Measurements from ENCODE around the gene CCL27. TPM values are rescaled to one million over a fixed set of nuclear protein-coding genes. Genes with fewer than 3 reads are reported as not detected.
A peak's percentile ranks its signal among the peaks of the same experiment; 100 is the strongest.

Gene CCL27
- total and polyA plus RNA-seq, 2 donors (not counting 1 experiment from before 2014, with no cell fraction given) = not detected

DNA sequence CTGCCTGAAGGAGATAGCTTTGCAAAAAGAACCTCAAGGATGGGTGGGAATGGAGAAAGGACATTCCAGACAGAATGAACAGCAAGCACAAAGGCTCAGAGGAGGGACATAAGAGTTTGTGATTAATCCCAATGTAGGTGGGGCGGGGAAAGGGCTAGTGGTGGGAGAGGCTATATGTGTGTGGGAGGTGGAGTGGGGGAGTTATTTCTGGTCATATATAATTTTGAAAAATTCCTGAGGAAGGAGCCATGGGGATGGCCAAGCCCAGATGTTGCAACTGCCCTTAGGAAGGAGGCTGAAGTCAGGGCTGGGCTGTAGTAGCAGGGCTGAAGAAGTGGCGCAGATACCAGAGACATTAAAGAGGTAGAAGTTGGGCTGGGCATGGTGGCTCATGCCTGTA lies 13.4 kb upstream of the CCL27 start:
- Histone ChIP-seq H3K4me3 (ENCODE audit: control extremely low read depth in 1 of 5, extremely low read depth in 1 of 5, insufficient read depth in 1 of 5, low read depth in 2 of 5, low read length in 4 of 5) (no peak overlapping the region), H3K4me2 (replicated peaks; ENCODE audit: low read depth, low read length, poor library complexity, severe bottlenecking) (no peak overlapping the region), H3K9me3 (ENCODE audit: control extremely low read depth in 1 of 3, control insufficient read depth in 2 of 3, insufficient read depth in 1 of 3, low read length in 2 of 3) (no peaks in the 10 kb centered on the region), H3K27me3 (replicated peaks in 1 of 4; ENCODE audit: control extremely low read depth in 1 of 4, control insufficient read depth in 3 of 4, insufficient read depth in 4 of 4, low read length in 3 of 4) (peaks cover 0 to 2% (median 0%) of the 10 kb centered on the region in 4 experiments), H3K9ac (ENCODE audit: low read length) (no peak overlapping the region), H3K79me2 (ENCODE audit: control insufficient read depth, insufficient read depth, low read length) (no peaks in the 10 kb centered on the region), H4K20me1 (ENCODE audit: control insufficient read depth, insufficient read depth, low read length, poor library complexity, severe bottlenecking) (no peaks in the 10 kb centered on the region), H3K4me1 (ENCODE audit: control insufficient read depth in 2 of 2, insufficient read depth in 2 of 2, low read length in 2 of 2) (no peaks in the 10 kb centered on the region), H2AFZ (ENCODE audit: insufficient read depth, low read depth, low read length, poor library complexity, severe bottlenecking) (no peak overlapping the region), H3K36me3 (replicated peaks in 1 of 2; ENCODE audit: control extremely low read depth in 1 of 2, control insufficient read depth in 1 of 2, extremely low read depth in 1 of 2, insufficient read depth in 2 of 2, low read length in 1 of 2) (no peaks in the 10 kb centered on the region), H3K27ac (ENCODE audit: low read length in 2 of 2) (no peak overlapping the region)
- POLR2A ChIA-PET = no interaction called here
- no peak for TF ChIP-seq EZH2 (IDR thresholded peaks at IDR 0.05; ENCODE audit: borderline replicate concordance, insufficient read depth, low read depth, low read length, poor library complexity, severe bottlenecking)
- TF ChIP-seq, protein P1, sequence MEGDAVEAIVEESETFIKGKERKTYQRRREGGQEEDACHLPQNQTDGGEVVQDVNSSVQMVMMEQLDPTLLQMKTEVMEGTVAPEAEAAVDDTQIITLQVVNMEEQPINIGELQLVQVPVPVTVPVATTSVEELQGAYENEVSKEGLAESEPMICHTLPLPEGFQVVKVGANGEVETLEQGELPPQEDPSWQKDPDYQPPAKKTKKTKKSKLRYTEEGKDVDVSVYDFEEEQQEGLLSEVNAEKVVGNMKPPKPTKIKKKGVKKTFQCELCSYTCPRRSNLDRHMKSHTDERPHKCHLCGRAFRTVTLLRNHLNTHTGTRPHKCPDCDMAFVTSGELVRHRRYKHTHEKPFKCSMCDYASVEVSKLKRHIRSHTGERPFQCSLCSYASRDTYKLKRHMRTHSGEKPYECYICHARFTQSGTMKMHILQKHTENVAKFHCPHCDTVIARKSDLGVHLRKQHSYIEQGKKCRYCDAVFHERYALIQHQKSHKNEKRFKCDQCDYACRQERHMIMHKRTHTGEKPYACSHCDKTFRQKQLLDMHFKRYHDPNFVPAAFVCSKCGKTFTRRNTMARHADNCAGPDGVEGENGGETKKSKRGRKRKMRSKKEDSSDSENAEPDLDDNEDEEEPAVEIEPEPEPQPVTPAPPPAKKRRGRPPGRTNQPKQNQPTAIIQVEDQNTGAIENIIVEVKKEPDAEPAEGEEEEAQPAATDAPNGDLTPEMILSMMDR (IDR thresholded peaks at IDR 0.05) = no peak
- intact Hi-C loops (cut with micrococcal nuclease) = loop anchor here (2.0 kb wide), 1 partner anchor 27 kb away; no protein-coding TSS in a partner anchor
- CTCF ChIA-PET = interaction anchor here (0.6 to 1.7 kb wide), 3 partner anchors 23 to 198 kb away, joined by 3 to 15 read pairs (median 3); no protein-coding TSS in a partner anchor
- WGBS (ENCODE audit: insufficient coverage) = 100% methylated on average over 2 of the region's 2 CpGs
- H3K4me3 Mint-ChIP-seq = no peak overlapping the region
- no peak for ATAC-seq (ENCODE audit: low read depth)
- no peaks in the 10 kb centered on the region for H3K27me3 Mint-ChIP-seq
- no peaks in the 10 kb centered on the region for H3K4me1 Mint-ChIP-seq
- no peak for DNase-seq
- H3K9me3 Mint-ChIP-seq (ENCODE audit: insufficient read depth) = peaks cover 3% of the 10 kb centered on the region
- no peak overlapping the region for H3K27ac Mint-ChIP-seq

GRCh38 chr9:34675048-34675714 lies 12.7 kb upstream of the CCL27 start:
- no peaks in the 10 kb centered on the region for H3K4me1 ChIP-seq (ENCODE audit: control insufficient read depth in 2 of 2, insufficient read depth in 2 of 2, low read length in 2 of 2)
- no peak overlapping the region for H3K27ac ChIP-seq (ENCODE audit: low read length in 2 of 2)
- Mint-ChIP-seq H3K4me3 (no peak overlapping the region), H3K4me1 (no peaks in the 10 kb centered on the region), H3K9me3 (ENCODE audit: insufficient read depth) (peaks cover 3% of the 10 kb centered on the region), H3K27ac (no peak overlapping the region), H3K27me3 (no peaks in the 10 kb centered on the region)
- TF ChIP-seq, protein P1 (IDR thresholded peaks at IDR 0.05) = peak; percentile 32
- no peak for TF ChIP-seq EZH2 (IDR thresholded peaks at IDR 0.05; ENCODE audit: borderline replicate concordance, insufficient read depth, low read depth, low read length, poor library complexity, severe bottlenecking)
- no peak overlapping the region for H3K4me2 ChIP-seq (replicated peaks; ENCODE audit: low read depth, low read length, poor library complexity, severe bottlenecking)
- POLR2A ChIA-PET = no interaction called here
- no peaks in the 10 kb centered on the region for H4K20me1 ChIP-seq (ENCODE audit: control insufficient read depth, insufficient read depth, low read length, poor library complexity, severe bottlenecking)
- no peaks in the 10 kb centered on the region for H3K36me3 ChIP-seq (replicated peaks in 1 of 2; ENCODE audit: control extremely low read depth in 1 of 2, control insufficient read depth in 1 of 2, extremely low read depth in 1 of 2, insufficient read depth in 2 of 2, low read length in 1 of 2)
- H3K9ac ChIP-seq (ENCODE audit: low read length) = no peak overlapping the region
- ATAC-seq (ENCODE audit: low read depth) (peak; percentile 54), DNase-seq (peak; percentile 55)
- intact Hi-C loops (cut with micrococcal nuclease) = loop anchor here (2.0 kb wide), 1 partner anchor 28 kb away; no protein-coding TSS in a partner anchor
- CTCF ChIA-PET = interaction anchor here (0.6 to 1.7 kb wide), 3 partner anchors 24 to 197 kb away, joined by 3 to 15 read pairs (median 3); no protein-coding TSS in a partner anchor
- WGBS (ENCODE audit: insufficient coverage) = 8% methylated on average over 6 of the region's 10 CpGs
- no peaks in the 10 kb centered on the region for H3K79me2 ChIP-seq (ENCODE audit: control insufficient read depth, insufficient read depth, low read length)
- peaks cover 0 to 2% (median 0%) of the 10 kb centered on the region in 4 experiments for H3K27me3 ChIP-seq (replicated peaks in 1 of 4; ENCODE audit: control extremely low read depth in 1 of 4, control insufficient read depth in 3 of 4, insufficient read depth in 4 of 4, low read length in 3 of 4)
- H3K4me3 ChIP-seq (ENCODE audit: control extremely low read depth in 1 of 5, extremely low read depth in 1 of 5, insufficient read depth in 1 of 5, low read depth in 2 of 5, low read length in 4 of 5) = no peak overlapping the region
- H3K9me3 ChIP-seq (ENCODE audit: control extremely low read depth in 1 of 3, control insufficient read depth in 2 of 3, insufficient read depth in 1 of 3, low read length in 2 of 3) = peaks cover 0 to 1% (median 1%) of the 10 kb centered on the region in 3 donors
- no peak overlapping the region for H2AFZ ChIP-seq (ENCODE audit: insufficient read depth, low read depth, low read length, poor library complexity, severe bottlenecking)

Measured in B cell (primary cell).